Ectodermal cell (in vitro differentiated cells): Measurements from ENCODE around the gene NRARP.

Experiments used
- H3K27ac ChIP-seq: 2 replicates; pipeline ENCODE4 v1.7.0; 2013; ENCODE audit warnings: mild to moderate bottlenecking, low read depth, low read length; ENCODE audit not compliant: insufficient read depth, poor library complexity, severe bottlenecking
- H3K27me3 ChIP-seq: 2 replicates; pipeline ENCODE4 v1.7.0; 2013; ENCODE audit warnings: mild to moderate bottlenecking, low read length; ENCODE audit not compliant: insufficient read depth, control insufficient read depth, poor library complexity, severe bottlenecking
- H3K36me3 ChIP-seq: one replicate; pipeline ENCODE4 v1.7.0; 2013; ENCODE audit warnings: low read length; ENCODE audit not compliant: control insufficient read depth, insufficient read depth
- H3K4me1 ChIP-seq: one replicate; pipeline ENCODE4 v1.7.0; 2013; ENCODE audit warnings: low read length; ENCODE audit not compliant: control insufficient read depth, insufficient read depth
- H3K4me3 ChIP-seq: 2 replicates; pipeline ENCODE4 v1.7.0; 2013; ENCODE audit warnings: low read depth, low read length, control low read depth; ENCODE audit not compliant: insufficient read depth
- H3K9me3 ChIP-seq: 2 replicates; pipeline ENCODE4 v1.7.0; 2013; ENCODE audit warnings: mild to moderate bottlenecking, low read length, moderate library complexity; ENCODE audit not compliant: control insufficient read depth
- WGBS, 2 experiments: methylation state at CpG; one replicate each; pipeline ENCODE4 v1.1.7; 2013; ENCODE audit warnings: missing lambda C conversion rate in 2 of 2; 5-methylcytosine and 5-hydroxymethylcytosine counted together

The NRARP gene

DNA sequence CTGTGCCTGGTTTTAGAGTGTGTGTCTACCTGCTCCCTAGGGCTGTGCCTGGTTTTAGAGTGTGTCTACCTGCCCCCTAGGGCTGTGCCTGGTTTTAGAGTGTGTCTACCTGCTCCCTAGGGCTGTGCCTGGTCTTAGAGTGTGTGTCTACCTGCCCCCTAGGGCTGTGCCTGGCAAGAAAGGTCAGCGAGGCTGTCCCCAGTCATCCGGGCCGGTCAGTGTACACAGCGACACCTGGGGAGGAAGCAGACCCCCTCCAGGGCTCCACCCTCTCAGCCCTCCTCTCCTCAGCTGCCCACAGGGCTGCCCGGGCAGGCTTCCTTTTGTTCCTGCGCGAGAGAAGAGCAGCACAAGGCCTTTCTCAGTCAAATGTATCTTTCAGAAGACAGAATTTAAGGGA, 4.1 kb downstream of the NRARP start:
- 29 to 31% methylated on average over 7 of the region's 7 CpGs for WGBS, 2 experiments
- Histone ChIP-seq H3K9me3 (no peaks in the 10 kb centered on the region), H3K27ac (no peak overlapping the region), H3K4me1 (peaks cover 40% of the 10 kb centered on the region), H3K36me3 (no peaks in the 10 kb centered on the region), H3K4me3 (peak overlapping the region; percentile 75), H3K27me3 (peaks cover 50% of the 10 kb centered on the region)

DNA sequence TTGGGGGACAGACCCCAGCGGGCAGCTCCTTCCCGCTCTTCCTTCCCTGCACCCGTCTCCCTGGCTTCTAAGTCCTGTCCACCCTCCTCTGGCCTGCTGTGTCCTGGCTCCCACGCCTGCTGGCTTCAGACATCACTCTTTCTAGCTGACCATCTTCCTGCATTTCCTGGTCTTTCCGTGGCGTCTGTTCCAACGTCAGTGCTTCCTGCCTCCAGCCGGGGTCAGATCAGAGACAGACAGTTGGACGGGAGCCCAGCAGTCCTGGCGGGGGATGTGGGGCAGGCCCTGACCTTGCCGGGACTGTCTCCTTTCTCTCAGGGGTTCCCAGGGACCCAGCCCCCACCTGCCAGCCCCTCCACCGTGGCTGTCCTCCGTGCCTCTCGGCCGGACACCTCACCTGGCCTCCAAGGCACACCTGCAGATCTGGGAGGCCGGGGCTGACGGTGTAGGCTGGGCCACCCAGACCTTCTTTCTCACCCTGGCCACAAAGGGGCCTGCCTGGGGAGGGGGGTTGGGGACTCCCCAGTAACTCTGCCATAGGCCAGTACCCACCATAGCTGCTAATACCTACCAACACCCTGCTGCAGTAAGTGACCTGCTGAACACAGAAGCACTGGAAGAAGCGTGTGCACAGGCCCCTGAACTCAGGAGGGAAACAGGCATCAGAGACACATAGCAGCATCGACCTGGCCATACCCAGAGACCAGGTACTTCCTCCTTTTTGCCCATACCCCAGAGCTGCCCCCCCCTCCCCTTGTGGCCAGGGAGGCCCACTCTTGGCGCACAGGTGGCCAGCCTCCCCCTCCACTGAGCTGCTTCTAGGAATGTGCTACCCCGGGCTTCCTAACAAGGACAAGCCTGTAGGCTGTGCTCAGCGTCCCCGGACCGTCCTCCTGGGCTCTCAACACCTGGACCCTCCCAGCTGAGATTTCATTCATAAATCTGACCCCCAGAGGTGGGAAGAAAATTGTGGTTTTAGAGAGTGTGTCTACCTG, 5.1 kb downstream of the NRARP start:
- 62 to 63% methylated on average over 24 of the region's 24 CpGs for WGBS, 2 experiments
- peak overlapping the region; percentile 2 for H3K4me3 ChIP-seq
- H3K4me1 ChIP-seq: peaks cover 34% of the 10 kb centered on the region
- peaks cover 44% of the 10 kb centered on the region for H3K27me3 ChIP-seq
- no peaks in the 10 kb centered on the region for H3K9me3 ChIP-seq
- no peak overlapping the region for H3K27ac ChIP-seq
- no peaks in the 10 kb centered on the region for H3K36me3 ChIP-seq

GRCh38 chr9:137295849-137296669, 6.0 kb downstream of the NRARP start:
- H3K27me3 ChIP-seq: peaks cover 44% of the 10 kb centered on the region

GRCh38 chr9:137295238-137295811, 6.7 kb downstream of the NRARP start:
- no peaks in the 10 kb centered on the region for H3K9me3 ChIP-seq
- peak overlapping the region; percentile 2 for H3K4me3 ChIP-seq
- peaks cover 34% of the 10 kb centered on the region for H3K4me1 ChIP-seq
- H3K36me3 ChIP-seq: no peaks in the 10 kb centered on the region
- WGBS, 2 experiments: 3% methylated on average over 76 of the region's 76 CpGs
- peaks cover 44% of the 10 kb centered on the region for H3K27me3 ChIP-seq
- H3K27ac ChIP-seq: no peak overlapping the region

More at GRCh38 chr9:137295849-137296669, 6.0 kb downstream of the NRARP start:
- Histone ChIP-seq H3K27ac (peak overlapping the region; percentile 6), H3K36me3 (no peaks in the 10 kb centered on the region), H3K9me3 (no peaks in the 10 kb centered on the region), H3K4me1 (peaks cover 34% of the 10 kb centered on the region), H3K4me3 (peak overlapping the region; percentile 2)
- 5% methylated on average over 75 to 78 of the region's 78 CpGs for WGBS, 2 experiments

- no peaks in the 10 kb centered on the region for H3K9me3 ChIP-seq
- peaks cover 30% of the 10 kb centered on the region for H3K4me1 ChIP-seq
- H3K27ac ChIP-seq: no peak overlapping the region
- 35 to 36% methylated on average over 35 of the region's 35 CpGs for WGBS, 2 experiments
- H3K27me3 ChIP-seq: peaks cover 44% of the 10 kb centered on the region
- H3K36me3 ChIP-seq: no peaks in the 10 kb centered on the region
- no peak overlapping the region for H3K4me3 ChIP-seq
These were observed 7.3 kb downstream of the NRARP start for GRCh38 chr9:137294681-137295237.

DNA sequence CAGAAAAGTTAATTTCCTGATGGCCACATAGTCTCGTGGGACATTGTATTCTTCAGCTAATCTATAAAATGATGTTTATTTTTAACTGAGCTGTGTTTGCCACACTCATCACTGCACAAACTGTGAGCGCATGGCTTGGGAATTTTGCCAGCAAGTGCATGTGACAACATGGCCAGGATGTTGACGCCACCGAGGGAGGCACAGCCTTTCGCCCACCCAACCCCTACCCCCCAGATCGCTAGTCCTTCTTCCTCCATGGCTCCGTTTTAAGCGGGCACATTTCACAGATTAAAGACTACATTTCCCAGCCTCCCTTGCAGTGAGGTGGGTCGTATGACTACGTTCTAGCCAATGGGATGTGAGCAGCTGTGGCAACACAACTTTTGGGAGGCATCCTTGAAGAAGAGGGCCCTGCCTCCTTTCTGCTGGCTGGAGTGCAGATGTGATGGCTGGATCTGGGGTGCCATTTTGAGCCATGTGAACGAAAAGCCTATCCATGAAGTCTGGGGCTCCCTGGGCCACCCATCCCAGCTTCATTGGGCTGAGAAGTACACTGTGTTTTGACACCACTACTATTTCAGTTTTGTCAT, 7.9 kb downstream of the NRARP start:
- Histone ChIP-seq H3K9me3 (no peaks in the 10 kb centered on the region), H3K36me3 (no peaks in the 10 kb centered on the region), H3K4me3 (no peak overlapping the region), H3K27ac (no peak overlapping the region), H3K4me1 (peaks cover 25% of the 10 kb centered on the region), H3K27me3 (peaks cover 44% of the 10 kb centered on the region)
- 81 to 83% methylated on average over 11 of the region's 11 CpGs for WGBS, 2 experiments

GRCh38 chr9:137293482-137294090, 8.5 kb downstream of the NRARP start:
- Histone ChIP-seq H3K27me3 (peaks cover 44% of the 10 kb centered on the region), H3K4me3 (no peak overlapping the region)
- WGBS, 2 experiments: 94% methylated on average over 28 to 29 of the region's 29 CpGs

DNA sequence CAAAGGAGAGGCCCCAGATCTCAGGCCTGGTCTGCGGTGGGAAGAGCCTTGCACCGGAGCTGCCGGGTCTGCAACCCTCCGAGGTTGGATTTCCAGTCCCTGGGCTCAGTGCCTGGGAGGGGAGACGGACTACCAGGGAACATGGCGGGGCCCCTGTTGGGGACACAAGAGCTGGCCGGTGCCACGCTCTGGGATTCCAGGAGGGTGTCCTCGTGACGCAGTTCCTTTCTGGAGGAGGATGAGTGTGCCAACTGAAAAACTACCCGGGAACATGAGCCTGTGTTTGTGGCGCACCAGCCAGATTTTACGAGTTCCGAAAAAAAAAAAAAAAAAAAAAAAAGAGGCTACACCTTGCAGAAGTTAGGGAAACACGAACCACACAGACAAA, 9.0 kb downstream of the NRARP start:
- H3K4me1 ChIP-seq: peaks cover 15% of the 10 kb centered on the region
- H3K36me3 ChIP-seq: no peaks in the 10 kb centered on the region
- H3K4me3 ChIP-seq: no peak overlapping the region
- no peak overlapping the region for H3K27ac ChIP-seq
- 90 to 91% methylated on average over 15 of the region's 15 CpGs for WGBS, 2 experiments
- peaks cover 40% of the 10 kb centered on the region for H3K27me3 ChIP-seq
- no peaks in the 10 kb centered on the region for H3K9me3 ChIP-seq

More at GRCh38 chr9:137293482-137294090, 8.5 kb downstream of the NRARP start:
- H3K27ac ChIP-seq: no peak overlapping the region
- no peaks in the 10 kb centered on the region for H3K9me3 ChIP-seq
- no peaks in the 10 kb centered on the region for H3K36me3 ChIP-seq
- peaks cover 20% of the 10 kb centered on the region for H3K4me1 ChIP-seq

GRCh38 chr9:137286975-137287383, 15.1 kb downstream of the NRARP start:
- Histone ChIP-seq H3K4me1 (no peaks in the 10 kb centered on the region), H3K36me3 (no peaks in the 10 kb centered on the region), H3K9me3 (no peaks in the 10 kb centered on the region), H3K4me3 (no peak overlapping the region), H3K27me3 (no peaks in the 10 kb centered on the region), H3K27ac (no peak overlapping the region)
- 66 to 67% methylated on average over 14 of the region's 14 CpGs for WGBS, 2 experiments
